ENCODE data around the gene PITPNC1.

PITPNC1 gene

DNA sequence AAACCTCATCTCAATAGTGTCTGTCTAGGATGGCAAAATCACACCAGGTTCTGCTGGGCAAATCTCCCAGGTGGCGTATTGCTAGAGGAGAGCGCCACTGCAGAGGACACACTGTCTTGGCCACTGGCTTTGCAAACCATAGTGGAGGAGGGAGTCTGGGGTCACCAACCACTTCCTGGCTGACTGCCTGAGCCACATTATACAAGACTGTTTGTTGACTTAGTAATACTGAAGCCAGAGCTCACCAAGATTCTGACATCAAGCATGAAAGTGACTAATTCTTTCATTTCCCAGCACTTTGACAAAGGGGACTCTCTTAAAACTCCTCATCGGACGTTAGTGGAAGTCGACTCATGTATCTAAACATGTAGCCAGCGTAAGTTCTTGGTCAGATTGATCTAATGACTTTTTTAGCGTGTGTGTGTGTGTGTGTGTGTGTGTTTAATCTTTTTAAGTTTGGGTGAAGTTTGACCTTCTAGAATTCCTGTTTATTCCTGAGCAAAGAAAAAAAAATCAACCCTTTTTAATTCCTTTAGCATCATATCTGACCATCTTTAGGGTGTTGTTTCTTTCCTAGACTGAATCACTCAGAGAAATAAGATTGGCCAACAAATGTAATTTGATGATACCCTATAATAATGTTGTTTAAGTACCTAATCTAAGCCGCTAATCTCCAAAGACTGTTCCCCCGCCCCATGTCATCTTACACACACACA is 13.7 kb downstream of the PITPNC1 start:
- Histone ChIP-seq H2AFZ (ENCODE audit: low read depth) (no peak overlapping the region), H3K4me3 (IDR thresholded peaks at IDR 0.05; ENCODE audit: insufficient read depth, low read depth, low read length) (no peak overlapping the region)

DNA sequence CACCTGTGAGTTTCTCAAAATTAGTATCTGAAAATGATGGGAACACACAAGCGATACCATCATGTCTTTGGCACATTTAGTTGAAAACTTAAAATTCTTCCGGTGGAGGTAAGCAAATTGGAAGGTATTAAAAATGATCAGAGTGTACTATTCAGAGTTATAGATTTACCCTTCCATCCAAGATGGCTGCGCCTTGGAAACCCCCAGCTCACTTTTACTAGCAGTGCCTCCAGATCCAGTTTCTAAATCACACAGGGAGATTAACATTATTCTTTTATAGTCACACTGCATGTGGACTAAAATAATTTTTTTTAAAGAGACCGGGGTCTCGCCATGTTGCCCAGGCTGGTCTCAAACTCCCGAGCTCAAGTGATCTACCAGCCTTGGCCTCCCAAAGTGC is 15.0 kb downstream of the PITPNC1 start:
- Histone ChIP-seq H3K4me1 (ENCODE audit: low read depth, poor library complexity, severe bottlenecking) (peaks cover 30% of the 10 kb centered on the region), H3K9ac (no peak overlapping the region), H2AFZ (ENCODE audit: low read depth) (no peak overlapping the region), H3K79me2 (ENCODE audit: insufficient read depth, low read depth) (peaks cover 66% of the 10 kb centered on the region), H3K27ac (no peak overlapping the region), H3K27me3 (ENCODE audit: insufficient read depth, low read depth) (no peaks in the 10 kb centered on the region), H3K36me3 (ENCODE audit: insufficient read depth) (no peaks in the 10 kb centered on the region), H4K20me1 (ENCODE audit: insufficient read depth) (peaks cover 6% of the 10 kb centered on the region; the same call in 1 of the 2 replicates), H3K4me2 (no peak overlapping the region), H3K4me3 (IDR thresholded peaks at IDR 0.05; ENCODE audit: insufficient read depth, low read depth, low read length) (no peak overlapping the region)
- TF ChIP-seq, protein P1, sequence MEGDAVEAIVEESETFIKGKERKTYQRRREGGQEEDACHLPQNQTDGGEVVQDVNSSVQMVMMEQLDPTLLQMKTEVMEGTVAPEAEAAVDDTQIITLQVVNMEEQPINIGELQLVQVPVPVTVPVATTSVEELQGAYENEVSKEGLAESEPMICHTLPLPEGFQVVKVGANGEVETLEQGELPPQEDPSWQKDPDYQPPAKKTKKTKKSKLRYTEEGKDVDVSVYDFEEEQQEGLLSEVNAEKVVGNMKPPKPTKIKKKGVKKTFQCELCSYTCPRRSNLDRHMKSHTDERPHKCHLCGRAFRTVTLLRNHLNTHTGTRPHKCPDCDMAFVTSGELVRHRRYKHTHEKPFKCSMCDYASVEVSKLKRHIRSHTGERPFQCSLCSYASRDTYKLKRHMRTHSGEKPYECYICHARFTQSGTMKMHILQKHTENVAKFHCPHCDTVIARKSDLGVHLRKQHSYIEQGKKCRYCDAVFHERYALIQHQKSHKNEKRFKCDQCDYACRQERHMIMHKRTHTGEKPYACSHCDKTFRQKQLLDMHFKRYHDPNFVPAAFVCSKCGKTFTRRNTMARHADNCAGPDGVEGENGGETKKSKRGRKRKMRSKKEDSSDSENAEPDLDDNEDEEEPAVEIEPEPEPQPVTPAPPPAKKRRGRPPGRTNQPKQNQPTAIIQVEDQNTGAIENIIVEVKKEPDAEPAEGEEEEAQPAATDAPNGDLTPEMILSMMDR (conservative IDR thresholded peaks at IDR 0.05; ENCODE audit: low read depth, low read length): no peak

More for the DNA sequence above, 13.7 kb downstream of the PITPNC1 start:
- Histone ChIP-seq H3K4me1 (ENCODE audit: low read depth, poor library complexity, severe bottlenecking) (peaks cover 35% of the 10 kb centered on the region), H3K36me3 (ENCODE audit: insufficient read depth) (no peaks in the 10 kb centered on the region), H4K20me1 (ENCODE audit: insufficient read depth) (peaks cover 6% of the 10 kb centered on the region; the same call in 1 of the 2 replicates), H3K79me2 (ENCODE audit: insufficient read depth, low read depth) (peaks cover 71% of the 10 kb centered on the region), H3K9ac (no peak overlapping the region), H3K4me2 (no peak overlapping the region), H3K27ac (no peak overlapping the region), H3K27me3 (ENCODE audit: insufficient read depth, low read depth) (no peaks in the 10 kb centered on the region)
- TF ChIP-seq, protein P1 (conservative IDR thresholded peaks at IDR 0.05; ENCODE audit: low read depth, low read length): no peak

DNA sequence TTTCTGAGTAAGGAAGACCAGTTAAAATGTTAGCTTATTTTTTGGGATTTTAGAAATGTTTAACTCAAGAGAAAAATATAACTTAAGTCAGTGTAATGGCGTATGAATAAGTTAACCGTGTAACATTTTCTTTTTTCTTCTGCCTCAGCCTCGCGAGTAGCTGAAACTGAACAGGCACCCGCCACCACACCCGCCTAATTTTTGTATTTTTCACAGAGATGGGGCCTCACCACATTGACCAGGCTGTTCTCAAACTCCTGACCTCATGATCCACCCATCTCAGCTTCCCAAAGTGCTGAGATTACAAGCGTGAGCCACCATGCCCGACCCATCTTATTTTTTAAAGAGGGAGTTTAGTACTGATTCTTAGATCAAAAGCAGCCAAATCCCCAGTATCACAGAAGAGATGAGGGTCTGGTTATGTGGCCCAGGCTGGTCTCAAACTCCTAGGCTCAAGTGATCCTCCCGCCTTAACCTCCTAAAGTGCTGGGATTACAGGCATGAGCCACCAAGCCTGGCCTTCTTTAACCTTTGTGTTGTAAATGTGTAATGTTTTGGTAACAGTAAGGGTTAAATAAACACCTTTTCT is 16.8 kb downstream of the PITPNC1 start:
- no peak overlapping the region for H3K4me2 ChIP-seq
- H3K4me3 ChIP-seq (IDR thresholded peaks at IDR 0.05; ENCODE audit: insufficient read depth, low read depth, low read length): no peak overlapping the region
- TF ChIP-seq, protein P1 (conservative IDR thresholded peaks at IDR 0.05; ENCODE audit: low read depth, low read length): no peak
- H3K79me2 ChIP-seq (ENCODE audit: insufficient read depth, low read depth): peaks cover 55% of the 10 kb centered on the region
- no peaks in the 10 kb centered on the region for H3K36me3 ChIP-seq (ENCODE audit: insufficient read depth)
- no peak overlapping the region for H3K27ac ChIP-seq
- H4K20me1 ChIP-seq (ENCODE audit: insufficient read depth): peaks cover 6% of the 10 kb centered on the region; the same call in 1 of the 2 replicates
- H2AFZ ChIP-seq (ENCODE audit: low read depth): no peak overlapping the region
- no peaks in the 10 kb centered on the region for H3K27me3 ChIP-seq (ENCODE audit: insufficient read depth, low read depth)
- no peak overlapping the region for H3K9ac ChIP-seq
- H3K4me1 ChIP-seq (ENCODE audit: low read depth, poor library complexity, severe bottlenecking): peaks cover 27% of the 10 kb centered on the region

DNA sequence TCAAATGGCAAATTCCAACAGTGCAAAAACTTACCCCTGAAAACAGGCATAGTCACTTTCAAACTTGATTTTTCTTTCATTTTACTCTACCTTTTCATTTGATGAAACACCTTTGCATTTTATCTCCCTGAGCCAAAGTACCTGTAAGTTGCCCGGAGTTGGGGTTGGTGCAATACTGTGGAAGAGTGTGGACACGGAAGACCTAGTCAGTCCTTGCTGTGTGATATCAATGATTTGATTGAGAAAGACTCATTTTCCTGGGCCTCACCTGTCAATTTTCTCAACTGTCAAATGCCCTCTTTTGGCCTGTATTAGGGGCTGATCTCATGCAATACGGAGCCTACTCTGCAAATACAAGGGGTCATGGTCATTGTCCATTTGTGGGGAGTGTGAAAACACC is 22.6 kb downstream of the PITPNC1 start:
- Histone ChIP-seq H3K79me2 (ENCODE audit: insufficient read depth, low read depth) (peaks cover 69% of the 10 kb centered on the region; the same call in 1 of the 2 replicates), H4K20me1 (ENCODE audit: insufficient read depth) (no peaks in the 10 kb centered on the region), H3K4me3 (IDR thresholded peaks at IDR 0.05; ENCODE audit: insufficient read depth, low read depth, low read length) (no peak overlapping the region), H3K4me1 (ENCODE audit: low read depth, poor library complexity, severe bottlenecking) (peaks cover 3% of the 10 kb centered on the region), H3K36me3 (ENCODE audit: insufficient read depth) (no peaks in the 10 kb centered on the region), H3K4me2 (no peak overlapping the region), H3K27me3 (ENCODE audit: insufficient read depth, low read depth) (no peaks in the 10 kb centered on the region), H3K27ac (no peak overlapping the region), H3K9ac (no peak overlapping the region), H2AFZ (ENCODE audit: low read depth) (no peak overlapping the region)
- TF ChIP-seq, protein P1 (conservative IDR thresholded peaks at IDR 0.05; ENCODE audit: low read depth, low read length): no peak
